ENCODE measurements around the gene CENPC. TPM values are rescaled to one million over a fixed set of nuclear protein-coding genes. Genes with fewer than 3 reads are reported as not detected.

Gene CENPC
- total RNA-seq, 1 experiment from 2014 or later, result 11.6 TPM

Other genes starting within 250 kb of the CENPC start
- gene STAP1, start 13.2 kb upstream of the CENPC start, total RNA-seq (2014; rRNA removed; shearing (Covaris generic)), result not detected in 2 replicates
- gene UBA6, start 155.7 kb upstream of the CENPC start, total RNA-seq (2014; rRNA removed; shearing (Covaris generic)), result 85.9 and 123 TPM in 2 replicates
- gene GNRHR, start 208.9 kb upstream of the CENPC start, total RNA-seq (2014; rRNA removed; shearing (Covaris generic)), result not detected in 2 replicates